SHP77 (cell line): ENCODE measurements around the gene ARHGAP10.

Experiments used
- DNase-seq, 2 experiments: peaks; one replicate each; lab custom pipeline; 2025; lab: John Stamatoyannopoulos, UW

Gene ARHGAP10

DNA sequence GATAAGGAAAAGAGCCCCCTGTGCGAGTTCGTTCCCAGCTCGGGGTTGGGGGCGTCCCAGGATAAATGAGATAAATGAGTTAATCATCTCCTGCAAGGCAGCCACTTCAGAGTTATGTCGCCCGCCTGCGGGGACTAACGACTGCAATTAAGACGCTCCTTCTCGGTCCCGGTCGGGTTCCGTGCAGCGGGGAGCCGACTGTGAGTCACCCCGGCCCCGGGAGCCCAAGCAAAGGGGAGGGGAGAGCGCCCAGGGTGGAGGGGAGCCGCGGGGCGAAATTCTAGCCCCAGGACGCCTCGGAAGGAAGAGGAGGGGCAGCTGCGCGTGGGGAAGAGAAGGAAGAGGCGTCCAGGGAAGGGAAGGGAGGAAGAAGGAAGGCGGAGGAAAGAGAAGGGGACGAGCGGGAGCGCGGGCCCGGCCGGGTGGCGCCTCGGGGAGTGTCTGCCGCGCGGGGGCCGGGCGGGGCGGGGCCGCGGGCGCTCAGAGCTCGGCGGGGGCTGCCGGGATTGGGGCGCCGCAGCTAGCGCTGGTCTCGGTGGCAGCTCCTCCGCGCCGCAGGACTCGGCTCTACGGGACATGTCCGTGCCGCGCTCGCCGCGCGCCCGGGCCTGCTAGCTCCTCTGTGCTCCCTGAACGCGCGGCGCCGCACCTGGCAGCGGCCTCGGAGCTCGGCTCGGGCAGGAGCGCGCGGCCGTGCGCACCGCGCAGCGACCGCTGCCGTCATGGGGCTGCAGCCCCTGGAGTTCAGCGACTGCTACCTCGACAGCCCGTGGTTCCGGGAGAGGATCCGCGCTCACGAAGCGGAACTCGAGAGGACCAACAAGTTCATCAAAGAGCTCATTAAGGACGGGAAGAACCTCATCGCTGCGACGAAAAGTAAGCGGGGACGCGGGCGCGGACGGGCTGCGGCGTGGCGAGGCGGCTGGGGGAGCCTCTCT lies at the start of gene ARHGAP10:
TSS of gene ARHGAP10 (plus strand) at position 509 of the 938 bp plus-strand sequence. CDS start at position 723, 214 bp downstream.
- no peak for DNase-seq

- DNase-seq = no peak
Observed at GRCh38 chr4:147682755-147683154, 49.1 kb upstream of the ARHGAP10 start.

DNA sequence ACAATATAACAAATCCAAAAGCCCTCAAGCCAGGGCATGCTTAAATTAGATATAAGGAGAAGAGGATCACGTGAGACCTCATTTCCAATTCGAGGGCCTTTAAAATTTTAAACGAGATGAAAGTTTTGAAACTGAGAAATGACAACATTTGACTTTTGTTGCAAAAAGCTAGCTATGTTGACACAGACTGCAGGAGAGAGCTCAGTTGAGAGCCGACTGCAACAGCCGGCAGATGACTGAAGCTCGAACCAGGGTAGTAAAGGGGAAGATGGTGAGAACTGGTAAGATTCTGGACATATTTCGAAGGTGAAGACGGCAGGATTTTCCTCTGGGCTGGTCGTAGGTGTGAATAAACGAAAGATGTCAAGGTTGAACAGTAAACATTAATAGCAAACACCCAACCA lies 48.7 kb upstream of the ARHGAP10 start:
- no peak for DNase-seq

GRCh38 chr4:147683717-147684700 lies 47.9 kb upstream of the ARHGAP10 start, which contains the start of gene PRMT9:
Gene PRMT9, minus strand, starts transcription at chr4:147684163. Its CDS starts 176 bp downstream, at chr4:147683987.
- DNase-seq = peak; percentile 75 to 89

DNA sequence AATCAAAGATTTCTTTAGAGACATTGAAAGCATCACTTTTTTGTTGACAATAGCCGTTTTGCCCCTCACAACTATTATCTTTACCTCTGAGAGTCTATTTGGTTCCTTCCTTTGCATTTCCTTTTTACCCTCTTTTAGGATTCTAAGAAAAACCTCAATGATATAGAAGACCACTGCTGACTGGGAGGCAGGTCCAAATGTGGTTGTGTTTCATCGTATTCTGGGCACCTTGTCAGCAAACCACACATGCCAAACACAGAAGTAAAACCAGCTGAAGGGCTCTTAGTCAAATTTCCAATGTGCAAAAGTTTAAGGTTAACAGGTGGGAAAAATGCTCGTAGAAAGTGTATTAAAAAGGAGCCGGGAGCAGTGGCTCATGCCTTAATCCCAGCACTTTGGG lies 42.8 kb upstream of the ARHGAP10 start:
- no peak for DNase-seq

DNA sequence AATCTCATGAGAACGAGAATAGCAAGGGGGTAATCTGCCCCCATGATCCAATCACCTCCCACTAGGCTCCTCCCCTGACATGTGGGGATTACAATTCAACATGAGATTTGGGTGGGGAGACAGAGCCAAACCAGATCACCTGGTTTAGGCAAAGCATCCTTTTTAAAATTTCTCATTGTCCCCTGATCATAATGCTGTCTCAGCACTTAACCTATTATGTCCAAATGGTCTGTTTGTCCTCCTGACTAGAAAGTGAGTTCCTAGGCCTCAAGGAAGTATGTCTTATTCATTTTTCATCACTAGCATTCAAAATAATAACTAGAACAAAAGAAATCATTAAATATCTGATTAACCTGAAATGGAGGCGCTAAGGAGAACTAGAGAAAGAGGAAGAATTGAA lies 40.1 kb upstream of the ARHGAP10 start:
- DNase-seq = no peak

- no peak for DNase-seq
Observed at GRCh38 chr4:147693218-147693617, 38.7 kb upstream of the ARHGAP10 start.

DNA sequence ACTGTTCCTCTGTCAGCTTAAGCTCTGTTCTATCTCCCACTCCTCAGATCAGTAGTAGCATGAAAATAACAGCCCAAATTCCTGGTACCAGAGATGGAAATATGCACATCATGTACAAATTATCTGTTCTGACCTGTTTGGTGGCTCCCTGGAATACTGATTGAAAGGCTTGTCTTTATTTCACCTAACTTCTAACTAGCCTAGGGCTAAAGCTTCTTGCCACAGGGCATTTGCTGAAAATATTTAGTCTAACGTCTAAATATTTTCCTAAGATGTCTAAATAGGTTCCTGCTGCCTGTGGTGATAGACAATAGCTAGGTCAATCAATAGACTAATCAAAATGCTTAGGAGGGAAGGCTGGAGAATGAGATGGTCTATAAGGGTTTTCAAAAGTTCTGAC lies 35.0 kb upstream of the ARHGAP10 start:
- no peak for DNase-seq

- no peak for DNase-seq
Observed at GRCh38 chr4:147704846-147705245, 27.0 kb upstream of the ARHGAP10 start.

- DNase-seq = peak; percentile 2 to 27
Observed at GRCh38 chr4:147707892-147708672, 23.8 kb upstream of the ARHGAP10 start.

DNA sequence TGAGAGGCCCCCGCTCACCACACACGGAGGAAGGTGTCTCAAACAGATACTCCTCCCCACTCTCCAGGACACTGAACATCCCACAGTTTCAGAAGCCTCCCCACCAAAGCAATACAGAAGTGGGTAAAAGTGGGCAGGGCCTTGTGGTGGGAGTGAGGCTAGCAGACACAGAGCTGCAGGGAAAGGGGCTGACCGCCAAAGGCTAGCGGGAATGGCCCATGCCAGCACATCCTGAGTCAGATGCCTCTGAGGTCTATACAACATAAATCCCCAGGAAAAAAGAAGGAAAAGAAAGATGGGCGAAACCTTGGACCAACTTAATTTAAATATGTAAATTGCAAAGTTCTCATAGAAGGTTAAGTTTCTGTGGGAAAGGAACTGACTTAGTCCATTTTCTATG lies 21.9 kb upstream of the ARHGAP10 start:
- DNase-seq = no peak

- DNase-seq = no peak
Observed at GRCh38 chr4:147714575-147715401, 17.1 kb upstream of the ARHGAP10 start.

GRCh38 chr4:147717878-147718277 lies 14.0 kb upstream of the ARHGAP10 start:
- no peak for DNase-seq

- no peak for DNase-seq
Observed at GRCh38 chr4:147723326-147723725, 8.6 kb upstream of the ARHGAP10 start.

GRCh38 chr4:147724468-147725201 lies 7.3 kb upstream of the ARHGAP10 start:
- no peak for DNase-seq

- DNase-seq = no peak
Observed at GRCh38 chr4:147725673-147726072, 6.2 kb upstream of the ARHGAP10 start.

DNA sequence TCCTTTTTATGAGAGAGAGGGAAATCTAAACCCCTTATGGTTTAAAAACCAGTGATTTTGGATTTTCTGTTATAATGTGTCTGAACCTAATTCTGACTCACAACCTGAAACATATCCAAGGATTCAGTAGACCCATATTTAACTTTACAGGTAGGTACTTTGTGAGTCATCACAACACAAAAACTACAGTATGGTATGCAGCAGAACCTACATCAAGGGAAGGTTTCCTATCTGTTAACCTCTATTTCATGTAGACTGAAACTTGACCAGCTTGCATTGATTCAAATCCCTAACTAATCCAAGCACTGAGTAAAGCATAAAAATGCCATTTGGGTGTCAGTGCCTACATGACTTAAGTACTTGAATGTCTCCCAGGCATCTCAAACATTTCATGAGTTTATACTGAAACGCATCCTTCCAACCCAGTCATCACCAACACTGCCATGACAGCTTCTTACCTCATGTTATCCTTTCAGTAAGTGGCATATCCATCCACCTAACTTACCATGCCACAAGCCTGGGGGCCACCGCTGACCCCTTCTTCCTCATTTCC lies 4.3 kb upstream of the ARHGAP10 start:
- no peak for DNase-seq

- DNase-seq = no peak
Observed at GRCh38 chr4:147730333-147730732, 1.6 kb upstream of the ARHGAP10 start.

GRCh38 chr4:147732518-147733235 lies 789 bp downstream of the ARHGAP10 start:
- DNase-seq = no peak
